GM12891 (cell line): Measurements from ENCODE around the gene COLGALT1.

Experiments
- POLR2A ChIP-seq: IDR thresholded peaks from 2 replicates; pipeline ENCODE4 v1.6.1; 2011; ENCODE audit warnings: low read depth, low read length, control low read depth
- POLR2AphosphoS5 ChIP-seq: IDR thresholded peaks from 2 replicates; pipeline ENCODE4 v1.6.1; 2011; ENCODE audit warnings: low read depth, low read length, control low read depth

DNA sequence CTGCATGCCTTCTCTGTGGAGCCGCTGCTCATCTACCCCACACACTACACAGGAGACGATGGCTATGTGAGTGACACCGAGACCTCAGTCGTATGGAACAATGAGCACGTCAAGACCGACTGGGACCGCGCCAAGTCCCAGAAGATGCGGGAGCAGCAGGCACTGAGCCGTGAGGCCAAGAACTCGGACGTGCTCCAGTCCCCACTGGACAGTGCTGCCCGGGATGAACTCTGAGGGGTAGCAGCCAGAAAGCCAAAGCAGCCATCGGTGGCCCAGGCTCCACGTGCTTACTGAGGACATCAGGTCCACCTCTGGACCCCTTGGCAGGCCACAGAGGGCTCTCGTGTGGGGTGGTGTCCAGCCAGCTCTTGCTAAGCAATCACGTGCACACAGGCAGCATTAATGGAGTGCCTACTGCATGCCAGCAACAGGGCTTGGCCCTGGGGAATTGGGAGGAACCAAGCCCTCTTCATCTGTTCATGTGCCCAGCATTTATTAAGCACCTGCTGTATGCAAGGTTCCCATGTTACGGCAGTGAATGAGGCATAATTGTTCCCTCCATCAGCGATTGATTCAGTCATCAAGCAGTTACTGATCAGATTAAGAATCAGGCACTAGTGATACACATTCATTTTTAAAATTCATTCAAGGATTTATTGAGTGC, 25.9 kb downstream of the COLGALT1 start:
- TF ChIP-seq POLR2AphosphoS5 (no peak), POLR2A (no peak)
